ENCODE measurements around the gene BCR.

The BCR gene

DNA sequence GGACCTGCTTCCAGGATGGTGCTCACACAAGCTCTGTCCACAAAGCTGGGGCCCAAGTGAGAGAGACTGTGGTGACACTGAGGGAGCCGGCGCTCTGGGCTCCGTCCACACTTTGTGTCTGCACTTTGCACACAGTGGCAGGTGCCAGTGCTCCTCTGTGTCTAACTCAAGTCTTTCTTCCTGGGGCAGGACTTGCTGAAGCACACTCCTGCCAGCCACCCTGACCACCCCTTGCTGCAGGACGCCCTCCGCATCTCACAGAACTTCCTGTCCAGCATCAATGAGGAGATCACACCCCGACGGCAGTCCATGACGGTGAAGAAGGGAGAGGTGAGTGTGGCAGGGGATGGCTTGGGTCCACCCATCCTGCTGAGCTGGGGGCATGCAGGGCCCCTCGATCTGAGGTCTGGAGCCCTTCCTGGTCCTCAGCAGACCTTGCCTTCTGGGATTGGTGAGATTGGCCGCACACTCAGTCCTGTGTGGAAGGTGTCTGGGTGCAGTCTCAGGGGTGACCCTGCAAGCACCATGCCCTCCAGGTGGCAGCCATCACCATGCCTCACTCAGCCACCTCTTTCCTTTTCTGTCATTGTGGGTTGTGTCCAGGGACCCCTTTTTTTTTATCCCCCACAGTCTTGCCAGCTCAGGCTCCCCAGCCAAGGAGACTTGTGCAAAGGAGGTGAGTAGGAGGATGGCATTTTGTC is 93.3 kb downstream of the BCR start:
- no peak for DNase-seq (ENCODE audit: low spot score)
- no peak for TF ChIP-seq CTCF (IDR thresholded peaks at IDR 0.05; ENCODE audit: extremely low read depth, missing control alignments)

GRCh38 chr22:23274146-23274526 is 93.8 kb downstream of the BCR start:
- TF ChIP-seq CTCF (IDR thresholded peaks at IDR 0.05; ENCODE audit: extremely low read depth, missing control alignments): no peak
- DNase-seq (ENCODE audit: low spot score): no peak

- no peak for DNase-seq (ENCODE audit: low spot score)
- TF ChIP-seq CTCF (IDR thresholded peaks at IDR 0.05; ENCODE audit: extremely low read depth, missing control alignments): no peak
Observed at GRCh38 chr22:23274891-23275694, 94.8 kb downstream of the BCR start.

- DNase-seq (ENCODE audit: low spot score): no peak
- no peak for TF ChIP-seq CTCF (IDR thresholded peaks at IDR 0.05; ENCODE audit: extremely low read depth, missing control alignments)
Observed at GRCh38 chr22:23275751-23276150, 95.4 kb downstream of the BCR start.

DNA sequence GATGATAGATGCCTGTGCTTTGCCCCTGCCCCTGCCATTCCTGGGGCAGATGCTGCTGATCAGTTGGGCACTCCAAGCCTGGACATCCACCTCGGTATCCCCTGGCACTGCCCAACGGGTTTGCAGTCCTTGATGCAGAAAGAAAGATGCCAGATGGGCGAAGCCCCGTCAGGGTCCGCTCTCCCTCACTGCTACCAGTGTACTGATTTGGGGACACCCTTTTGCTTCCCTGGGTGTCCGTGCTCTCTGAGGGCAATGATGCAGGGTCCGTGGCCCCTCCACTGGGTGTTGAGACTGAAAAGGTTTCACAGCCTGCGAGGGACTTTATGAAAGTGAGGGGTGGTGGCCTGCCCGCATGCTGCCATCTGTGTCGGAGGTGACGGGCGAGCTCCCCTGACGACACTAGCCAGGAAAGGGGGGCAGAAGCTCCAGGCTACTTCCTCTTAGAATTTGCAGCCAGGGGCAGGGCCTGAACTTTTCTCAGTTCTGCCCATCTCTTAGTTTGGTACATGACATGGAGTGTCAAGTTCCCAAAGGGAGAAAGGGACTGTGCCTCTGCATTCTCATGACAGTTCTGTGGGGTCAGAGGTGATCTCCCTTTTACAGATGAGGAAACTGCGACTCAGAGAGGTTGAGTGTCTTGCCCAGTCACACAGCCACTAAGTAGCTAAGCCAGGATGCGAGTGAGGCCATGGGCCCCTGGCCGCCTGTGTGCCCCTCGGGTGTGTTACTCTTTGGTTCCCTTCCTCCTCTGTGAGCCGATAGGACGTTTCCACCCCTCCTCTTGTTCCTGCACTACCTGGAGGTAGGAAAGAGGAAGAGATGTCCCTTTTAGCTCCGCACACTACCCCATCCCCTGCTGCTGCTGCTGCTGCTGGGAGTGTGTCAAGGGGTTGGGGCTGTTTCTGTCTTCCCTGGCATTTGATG is 96.6 kb downstream of the BCR start:
- DNase-seq (ENCODE audit: low spot score): no peak
- TF ChIP-seq CTCF (IDR thresholded peaks at IDR 0.05; ENCODE audit: extremely low read depth, missing control alignments): no peak

GRCh38 chr22:23277583-23278295 is 97.4 kb downstream of the BCR start:
- DNase-seq (ENCODE audit: low spot score): no peak

More at GRCh38 chr22:23277583-23278295, 97.4 kb downstream of the BCR start:
- no peak for TF ChIP-seq CTCF (IDR thresholded peaks at IDR 0.05; ENCODE audit: extremely low read depth, missing control alignments)

Data from GM20000 (cell line).